Small intestine (tissue), 7 donors: Measurements from ENCODE around the gene ATP6V1B1. TPM values are rescaled to one million over a fixed set of nuclear protein-coding genes. Genes with fewer than 3 reads are reported as not detected.
A peak's percentile ranks its signal among the peaks of the same experiment; 100 is the strongest.

ENCODE experiments used
- DNase-seq, 2 donors: peaks; one replicate each; pipeline versions ENCODE4 v3.0.0 to v3.0.0-alpha.2; 2013
- FAIRE-seq: peaks from 2 replicates; lab custom pipeline; 2012; peaks lifted over from hg19 to GRCh38; lab: Jason Lieb, UNC
- H3K27ac ChIP-seq, 3 donors: one replicate each; pipeline ENCODE4 v1.5.1; 2013; ENCODE audit warnings: low read length in 2 of 3, mild to moderate bottlenecking in 2 of 3, control low read depth in 1 of 3, inconsistent platforms in 1 of 3, low read depth in 1 of 3, moderate library complexity in 1 of 3
- H3K27me3 ChIP-seq, 3 donors: one replicate each; pipeline ENCODE4 v1.6.1; 2013; ENCODE audit warnings: low read length in 3 of 3, inconsistent platforms in 1 of 3; ENCODE audit not compliant: control insufficient read depth in 3 of 3, insufficient read depth in 3 of 3
- H3K36me3 ChIP-seq, 3 donors: one replicate each; pipeline ENCODE4 v1.6.1; 2013; ENCODE audit warnings: low read length in 3 of 3, inconsistent platforms in 1 of 3, low read depth in 1 of 3, mild to moderate bottlenecking in 1 of 3, moderate library complexity in 1 of 3; ENCODE audit not compliant: control insufficient read depth in 3 of 3, insufficient read depth in 2 of 3
- H3K4me1 ChIP-seq, 3 donors: one replicate each; pipeline ENCODE4 v1.6.1; 2013; ENCODE audit warnings: low read length in 2 of 3, inconsistent platforms in 1 of 3, low read depth in 1 of 3, mild to moderate bottlenecking in 1 of 3, moderate library complexity in 1 of 3; ENCODE audit not compliant: control insufficient read depth in 3 of 3, insufficient read depth in 2 of 3
- H3K4me3 ChIP-seq, 3 donors: one replicate each; pipeline ENCODE4 v1.5.1; 2013; ENCODE audit warnings: low read length in 3 of 3, control low read depth in 1 of 3, inconsistent platforms in 1 of 3, low read depth in 1 of 3, mild to moderate bottlenecking in 1 of 3, moderate library complexity in 1 of 3
- H3K9me3 ChIP-seq, 2 donors: one replicate each; pipeline ENCODE4 v1.6.1; 2013; ENCODE audit warnings: low read depth in 1 of 2, low read length in 1 of 2; ENCODE audit not compliant: control insufficient read depth in 2 of 2, insufficient read depth in 1 of 2
- WGBS, 3 donors: extraction: QIAGEN DNeasy Blood & Tissue Kit; methylation state at CpG; one replicate each; pipeline ENCODE4 v1.1.7; 2013; 5-methylcytosine and 5-hydroxymethylcytosine counted together
- polyA plus RNA-seq, 4 donors: library from polyadenylated mRNA; stranded (reverse) in 3 of 4; unstranded in 1 of 4; fragments of 200-250 nt in 3 of 4; fragments of 120-200 nt in 1 of 4; gene quantifications; one replicate each; pipeline versions ENCODE4 v1.2.1 to v1.2.3, GENCODE V29; 2013
- donor health status: healthy with polysubstance abuse.
- donor health status: control.
- donor health status: control.
- donor health status: Bipolar disorder and iron deficiency.
- donor health status: healthy.

ATP6V1B1 gene
- polyA plus RNA-seq, 4 donors = 0.21 to 2.5 TPM; not detected in 2

GRCh38 chr2:70919672-70920366 lies 15.9 kb upstream of the ATP6V1B1 start:
- Histone ChIP-seq H3K36me3 (no peaks in the 10 kb centered on the region), H3K4me3 (no peak overlapping the region), H3K4me1 (no peaks in the 10 kb centered on the region), H3K9me3 (no peaks in the 10 kb centered on the region), H3K27me3 (peaks cover 0 to 15% (median 11%) of the 10 kb centered on the region in 3 donors), H3K27ac (no peak overlapping the region)
- DNase-seq (peak; percentile 76 to 84), FAIRE-seq (no peak)
- 25 to 29% (median 27%) methylated on average over 16 of the region's 16 CpGs for WGBS, 3 donors

DNA sequence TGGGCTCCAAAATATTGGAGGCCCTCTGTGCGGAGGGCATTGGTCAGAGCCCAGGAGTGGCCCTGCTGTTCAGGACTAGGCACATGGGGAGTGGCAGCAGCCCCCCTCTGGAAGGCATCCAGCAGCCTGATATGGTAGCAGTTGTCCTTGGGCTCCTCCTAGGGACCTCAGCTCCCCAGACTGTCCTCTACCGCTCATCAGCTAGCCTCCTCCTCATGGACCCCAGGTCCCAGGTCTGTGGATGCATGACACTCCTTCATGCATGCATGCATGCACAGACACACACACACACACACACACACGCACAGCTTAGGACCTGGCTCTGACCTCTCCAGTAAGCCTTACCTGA lies 15.4 kb upstream of the ATP6V1B1 start:
- Histone ChIP-seq H3K4me1 (no peaks in the 10 kb centered on the region), H3K27ac (no peak overlapping the region), H3K27me3 (peaks cover 0 to 14% (median 11%) of the 10 kb centered on the region in 3 donors), H3K36me3 (no peaks in the 10 kb centered on the region), H3K4me3 (no peak overlapping the region), H3K9me3 (no peaks in the 10 kb centered on the region)
- 87 to 95% (median 91%) methylated on average over 3 of the region's 3 CpGs for WGBS, 3 donors
- FAIRE-seq (no peak), DNase-seq (no peak)

DNA sequence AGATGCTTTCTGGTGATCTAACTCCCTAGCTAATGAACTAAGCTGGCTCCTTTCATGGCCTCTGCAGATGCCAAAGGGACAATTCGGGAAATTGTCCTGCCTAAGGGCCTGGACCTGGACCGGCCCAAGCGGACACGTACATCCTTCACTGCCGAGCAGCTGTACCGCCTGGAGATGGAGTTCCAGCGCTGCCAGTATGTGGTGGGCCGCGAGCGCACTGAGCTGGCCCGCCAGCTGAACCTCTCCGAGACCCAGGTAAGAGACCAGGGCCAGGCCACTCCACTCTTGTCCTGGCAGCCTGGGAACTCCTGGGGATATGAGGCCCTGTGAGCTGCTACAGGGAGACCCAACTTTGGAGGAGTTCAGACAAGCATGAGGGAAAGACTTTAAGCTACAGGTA lies 14.7 kb upstream of the ATP6V1B1 start:
- no peaks in the 10 kb centered on the region for H3K36me3 ChIP-seq
- H3K27me3 ChIP-seq = peaks cover 0 to 14% (median 11%) of the 10 kb centered on the region in 3 donors
- 96 to 98% (median 96%) methylated on average over 12 of the region's 12 CpGs for WGBS, 3 donors
- H3K4me3 ChIP-seq = no peak overlapping the region
- no peaks in the 10 kb centered on the region for H3K4me1 ChIP-seq
- H3K9me3 ChIP-seq = no peaks in the 10 kb centered on the region
- no peak overlapping the region for H3K27ac ChIP-seq
- FAIRE-seq = no peak
- DNase-seq = no peak

DNA sequence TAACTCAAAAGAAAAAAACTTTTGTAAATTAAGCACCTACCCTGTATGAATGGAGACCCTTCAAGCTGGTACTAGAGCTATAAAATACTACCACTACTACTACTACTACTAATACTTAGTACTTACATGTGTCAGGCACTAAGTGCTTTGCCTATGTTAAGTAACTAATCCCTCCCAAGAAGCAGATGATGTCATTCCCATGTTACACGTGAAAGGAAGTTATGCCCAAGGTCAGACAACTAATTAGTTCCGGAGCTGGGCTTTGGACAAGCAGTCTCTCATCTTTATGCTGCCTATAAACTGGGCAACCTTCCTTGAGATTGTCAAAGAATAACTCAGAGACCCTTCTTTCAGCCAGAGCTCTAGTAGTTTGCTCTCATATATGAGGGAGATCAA lies 13.9 kb upstream of the ATP6V1B1 start:
- 13 to 28% (median 24%) methylated on average over 2 of the region's 2 CpGs for WGBS, 3 donors
- peaks cover 0 to 16% (median 11%) of the 10 kb centered on the region in 3 donors for H3K27me3 ChIP-seq
- H3K36me3 ChIP-seq = no peaks in the 10 kb centered on the region
- H3K27ac ChIP-seq = no peak overlapping the region
- no peaks in the 10 kb centered on the region for H3K9me3 ChIP-seq
- no peaks in the 10 kb centered on the region for H3K4me1 ChIP-seq
- H3K4me3 ChIP-seq = no peak overlapping the region
- no peak for FAIRE-seq
- DNase-seq = no peak

DNA sequence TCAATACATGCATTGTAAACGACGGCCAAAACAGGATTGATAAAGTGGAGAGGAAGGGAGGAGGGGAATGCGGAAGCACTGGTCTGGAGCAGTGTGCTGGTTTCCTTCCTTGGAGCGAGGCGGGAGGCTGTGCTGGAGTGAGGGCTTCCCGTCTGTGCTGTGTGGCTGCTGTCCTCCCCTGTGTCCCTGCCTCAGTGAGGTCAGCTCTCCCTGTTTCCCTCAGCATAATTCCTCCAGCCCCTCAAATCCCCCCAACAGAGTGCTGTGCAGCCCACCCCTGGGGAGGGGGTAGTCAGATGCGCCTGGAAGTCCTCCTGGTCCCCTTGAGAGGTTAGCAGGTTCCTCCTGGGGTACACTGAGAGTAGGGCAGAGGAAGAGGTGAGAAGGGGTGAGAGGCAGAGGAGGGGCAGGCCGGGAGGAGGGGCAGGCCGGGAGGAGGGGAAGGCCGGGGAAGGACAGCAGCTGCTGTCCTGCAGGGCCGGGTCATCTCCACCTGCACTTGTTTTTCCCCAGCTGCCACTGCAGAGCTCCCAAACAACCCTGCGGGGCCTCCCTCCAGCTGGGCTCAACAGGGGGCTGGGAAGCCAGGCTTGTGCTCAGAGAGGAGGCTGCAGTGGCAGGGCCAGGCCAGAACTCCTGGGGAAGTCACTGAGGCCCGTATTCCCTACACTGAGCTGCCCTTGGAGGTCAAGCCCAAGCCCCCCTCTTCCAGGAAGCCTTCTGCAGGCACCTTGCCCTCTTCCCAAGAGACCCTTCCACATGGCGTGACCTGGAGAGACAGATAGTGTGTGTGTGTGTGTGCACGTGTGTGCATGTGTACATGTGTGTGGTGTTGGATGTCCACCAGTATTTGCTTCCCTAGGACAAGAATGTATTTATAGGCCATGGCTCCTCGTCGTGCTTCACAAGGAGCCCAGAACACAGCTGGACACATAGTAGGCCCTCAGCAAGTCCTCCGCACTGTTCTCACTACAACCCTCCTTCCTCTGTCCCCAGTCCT lies 13.2 kb upstream of the ATP6V1B1 start:
- no peaks in the 10 kb centered on the region for H3K4me1 ChIP-seq
- FAIRE-seq = no peak
- WGBS, 3 donors = 71 to 78% (median 75%) methylated on average over 17 to 18 of the region's 18 CpGs
- no peaks in the 10 kb centered on the region for H3K9me3 ChIP-seq
- no peaks in the 10 kb centered on the region for H3K36me3 ChIP-seq
- no peak for DNase-seq
- no peak overlapping the region for H3K4me3 ChIP-seq
- H3K27me3 ChIP-seq = peaks cover 0 to 16% (median 10%) of the 10 kb centered on the region in 3 donors
- H3K27ac ChIP-seq = no peak overlapping the region

- no peaks in the 10 kb centered on the region for H3K36me3 ChIP-seq
- WGBS, 3 donors = 68 to 72% (median 69%) methylated on average over 10 of the region's 10 CpGs
- FAIRE-seq (no peak), DNase-seq (no peak)
- no peaks in the 10 kb centered on the region for H3K9me3 ChIP-seq
- H3K4me1 ChIP-seq = no peaks in the 10 kb centered on the region
- H3K4me3 ChIP-seq = no peak overlapping the region
- no peak overlapping the region for H3K27ac ChIP-seq
- H3K27me3 ChIP-seq = peaks cover 0 to 9% (median 4%) of the 10 kb centered on the region in 3 donors
These were observed 12.2 kb upstream of the ATP6V1B1 start for GRCh38 chr2:70923378-70924015.

GRCh38 chr2:70926042-70926441 lies 9.7 kb upstream of the ATP6V1B1 start:
- no peaks in the 10 kb centered on the region for H3K36me3 ChIP-seq
- H3K4me1 ChIP-seq = no peaks in the 10 kb centered on the region
- H3K4me3 ChIP-seq = no peak overlapping the region
- H3K9me3 ChIP-seq = no peaks in the 10 kb centered on the region
- 77 to 86% (median 79%) methylated on average over 2 of the region's 2 CpGs for WGBS, 3 donors
- H3K27me3 ChIP-seq = peaks cover 0 to 9% (median 4%) of the 10 kb centered on the region in 3 donors
- DNase-seq (no peak), FAIRE-seq (no peak)
- no peak overlapping the region for H3K27ac ChIP-seq

- no peaks in the 10 kb centered on the region for H3K36me3 ChIP-seq
- WGBS, 3 donors = 77 to 84% (median 82%) methylated on average over 3 of the region's 3 CpGs
- no peak overlapping the region for H3K4me3 ChIP-seq
- H3K27me3 ChIP-seq = peaks cover 0 to 9% (median 4%) of the 10 kb centered on the region in 3 donors
- DNase-seq (no peak), FAIRE-seq (no peak)
- H3K9me3 ChIP-seq = no peaks in the 10 kb centered on the region
- no peak overlapping the region for H3K27ac ChIP-seq
- no peaks in the 10 kb centered on the region for H3K4me1 ChIP-seq
These were observed 8.6 kb upstream of the ATP6V1B1 start for GRCh38 chr2:70927138-70927537.
